VCaP (cell line): ENCODE data around the gene SLC23A2.

Experiments
- H3K27ac ChIP-seq: fragments of 450-650 bp; 2 replicates; pipeline ENCODE4 v1.5.1; 2017
- TF ChIP-seq, protein P1 (sequence below): fragments of 450-650 bp; conservative IDR thresholded peaks from 2 replicates; pipeline ENCODE4 v1.5.1; 2017; ENCODE audit warnings: mild to moderate bottlenecking, moderate library complexity

The SLC23A2 gene

DNA sequence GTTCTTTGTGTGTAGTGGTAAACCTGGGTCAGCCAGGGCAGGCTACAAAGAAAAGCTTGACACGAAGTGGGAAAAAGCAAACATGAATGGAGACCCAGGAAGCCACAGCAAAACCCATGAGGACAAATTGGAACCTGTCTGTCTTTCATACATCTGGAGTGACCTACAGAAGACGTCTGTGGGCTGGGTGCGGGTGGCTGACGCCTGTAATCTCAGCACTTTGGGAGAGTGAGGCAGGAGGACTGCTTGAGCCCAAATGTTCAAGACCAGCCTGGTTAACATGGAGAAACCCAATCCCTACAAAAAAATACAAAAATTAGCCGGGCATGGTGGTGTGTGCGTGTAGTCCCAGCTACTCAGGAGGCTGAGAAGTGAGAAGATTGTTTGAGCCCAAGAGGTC is 164.8 kb downstream of the SLC23A2 start:
- H3K27ac ChIP-seq = no peak overlapping the region
- TF ChIP-seq, protein P1, sequence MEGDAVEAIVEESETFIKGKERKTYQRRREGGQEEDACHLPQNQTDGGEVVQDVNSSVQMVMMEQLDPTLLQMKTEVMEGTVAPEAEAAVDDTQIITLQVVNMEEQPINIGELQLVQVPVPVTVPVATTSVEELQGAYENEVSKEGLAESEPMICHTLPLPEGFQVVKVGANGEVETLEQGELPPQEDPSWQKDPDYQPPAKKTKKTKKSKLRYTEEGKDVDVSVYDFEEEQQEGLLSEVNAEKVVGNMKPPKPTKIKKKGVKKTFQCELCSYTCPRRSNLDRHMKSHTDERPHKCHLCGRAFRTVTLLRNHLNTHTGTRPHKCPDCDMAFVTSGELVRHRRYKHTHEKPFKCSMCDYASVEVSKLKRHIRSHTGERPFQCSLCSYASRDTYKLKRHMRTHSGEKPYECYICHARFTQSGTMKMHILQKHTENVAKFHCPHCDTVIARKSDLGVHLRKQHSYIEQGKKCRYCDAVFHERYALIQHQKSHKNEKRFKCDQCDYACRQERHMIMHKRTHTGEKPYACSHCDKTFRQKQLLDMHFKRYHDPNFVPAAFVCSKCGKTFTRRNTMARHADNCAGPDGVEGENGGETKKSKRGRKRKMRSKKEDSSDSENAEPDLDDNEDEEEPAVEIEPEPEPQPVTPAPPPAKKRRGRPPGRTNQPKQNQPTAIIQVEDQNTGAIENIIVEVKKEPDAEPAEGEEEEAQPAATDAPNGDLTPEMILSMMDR = no peak

DNA sequence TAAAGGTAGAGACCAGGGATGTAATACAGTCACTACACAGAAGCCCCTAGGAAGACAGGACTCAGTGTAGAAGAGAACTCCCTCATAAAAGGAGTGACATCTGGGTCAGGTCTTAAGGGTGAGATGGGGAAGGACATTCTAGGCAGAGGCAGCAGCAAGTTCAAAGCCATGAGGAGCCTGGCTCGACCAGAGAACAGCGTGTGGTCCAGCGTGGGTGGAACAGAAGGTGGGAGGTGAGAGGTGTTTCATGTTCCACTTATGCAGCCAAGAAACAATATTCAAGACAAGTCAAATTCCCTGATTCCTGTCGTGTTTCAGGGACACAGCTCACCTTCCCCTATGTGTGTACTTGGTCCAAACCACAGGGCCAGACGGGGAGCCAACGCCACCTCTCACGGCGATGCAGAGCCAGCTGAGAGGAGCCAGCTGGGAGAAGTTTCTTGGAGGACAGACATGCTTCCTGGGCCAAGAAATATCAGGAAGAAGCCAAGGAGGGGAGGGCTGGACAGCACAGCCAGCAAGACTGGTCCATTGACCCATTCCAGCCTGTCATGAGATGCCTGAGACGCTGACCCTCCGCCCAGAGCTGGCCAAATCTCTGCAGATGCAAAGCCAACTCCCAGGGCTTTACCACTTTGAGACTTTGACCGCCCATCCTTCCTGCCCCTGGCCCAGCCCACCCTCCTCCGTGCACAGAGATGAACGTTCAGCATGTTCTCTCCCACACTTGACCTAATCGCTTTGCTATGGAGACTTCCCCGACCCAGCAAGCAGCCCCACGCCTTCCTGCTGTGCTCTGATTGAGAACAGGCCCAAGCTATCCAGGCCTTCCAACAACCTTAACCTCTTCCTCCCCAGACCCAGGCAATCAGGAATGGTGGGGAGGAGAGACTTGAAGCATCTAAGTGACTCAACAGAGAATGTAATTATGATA is 165.8 kb downstream of the SLC23A2 start:
- TF ChIP-seq, protein P1 = no peak
- no peak overlapping the region for H3K27ac ChIP-seq

DNA sequence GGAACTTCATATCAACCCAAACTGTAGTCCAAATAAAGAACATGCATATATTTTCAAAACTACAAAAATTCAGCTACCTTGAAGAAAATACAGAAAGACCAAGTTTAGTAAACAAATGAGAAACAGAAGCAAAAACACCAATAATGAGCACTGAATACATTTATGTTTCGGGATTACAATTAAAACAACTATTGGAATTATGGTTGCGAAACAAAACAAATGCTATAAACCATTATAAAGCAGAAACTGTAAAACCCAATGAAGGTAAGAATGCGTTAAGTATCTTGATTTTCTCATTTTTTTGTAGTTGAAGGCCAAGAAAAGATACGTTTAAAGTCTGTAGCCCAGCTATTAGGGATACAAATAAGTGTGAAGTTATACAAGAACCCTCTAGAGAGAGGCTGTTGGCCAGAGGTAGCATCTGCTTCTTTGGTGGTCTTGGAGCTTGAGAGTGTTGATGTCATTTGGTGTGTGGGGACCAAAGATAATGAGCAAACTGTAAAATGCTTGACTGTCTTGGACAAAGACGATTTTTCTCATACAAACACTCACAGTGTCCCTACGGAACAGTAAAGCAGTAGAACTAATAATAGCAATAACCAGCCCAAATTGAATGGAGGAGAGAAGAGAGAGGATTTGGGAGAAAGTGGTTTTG is 168.1 kb downstream of the SLC23A2 start:
- no peak overlapping the region for H3K27ac ChIP-seq
- TF ChIP-seq, protein P1 = no peak

DNA sequence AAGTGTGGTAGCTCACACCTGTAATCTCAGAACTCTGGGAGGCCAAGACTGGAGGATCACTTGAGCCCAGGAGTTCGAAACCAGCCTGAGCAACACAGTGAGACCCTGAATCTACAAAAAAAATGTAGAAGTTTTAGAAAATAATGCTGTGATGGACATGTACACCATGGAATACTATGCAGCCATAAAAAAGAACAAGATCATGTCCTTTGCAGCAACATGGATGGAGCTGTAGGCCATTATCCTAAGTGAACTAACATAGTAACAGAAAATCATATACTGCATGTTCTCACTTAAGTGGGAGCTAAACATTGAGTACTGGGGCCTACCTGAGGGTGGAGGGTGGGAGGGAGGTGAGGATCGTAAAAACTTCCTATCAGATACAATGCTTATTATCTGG is 168.8 kb downstream of the SLC23A2 start:
- TF ChIP-seq, protein P1 = no peak
- no peak overlapping the region for H3K27ac ChIP-seq

DNA sequence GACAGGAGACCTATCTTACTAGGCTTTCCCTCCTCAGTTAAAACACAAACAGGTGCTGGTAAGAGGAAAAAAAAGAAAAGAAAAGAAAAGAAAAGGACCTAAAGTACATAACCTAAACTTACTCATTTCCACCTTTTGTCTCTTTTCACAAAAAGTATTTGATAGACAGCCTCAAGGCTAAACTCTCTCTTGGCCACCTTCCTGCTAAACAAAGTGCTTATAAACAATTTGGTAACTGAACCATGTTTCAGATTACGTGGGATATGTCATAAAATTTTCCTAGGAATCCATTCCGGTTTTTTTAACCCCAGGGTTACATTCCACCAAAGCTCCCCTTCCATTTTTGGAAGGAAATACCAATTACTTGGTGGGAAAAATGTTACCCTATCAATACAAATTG is 170.6 kb downstream of the SLC23A2 start:
- TF ChIP-seq, protein P1 = no peak

DNA sequence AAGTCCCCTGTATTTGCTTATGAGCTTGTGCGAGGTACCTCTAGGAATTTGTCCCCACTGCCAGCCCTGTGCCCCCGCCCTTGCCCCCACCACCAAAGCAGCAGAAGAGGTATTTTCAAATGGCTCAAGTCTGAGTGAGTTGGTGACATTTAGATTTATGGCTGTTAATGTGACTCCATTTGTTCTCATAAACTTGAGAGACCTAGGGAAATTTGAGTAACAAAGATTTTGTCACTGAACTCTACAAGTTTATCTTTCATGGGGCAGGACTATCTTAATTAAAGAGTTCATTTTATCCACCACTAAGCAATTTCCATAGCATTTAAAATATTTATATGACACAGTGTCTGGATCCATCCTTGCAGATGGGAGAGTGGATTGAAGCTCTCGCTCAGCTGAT is 171.1 kb downstream of the SLC23A2 start:
- TF ChIP-seq, protein P1 = no peak
- H3K27ac ChIP-seq = no peak overlapping the region

More for the DNA sequence above, 170.6 kb downstream of the SLC23A2 start:
- no peak overlapping the region for H3K27ac ChIP-seq

DNA sequence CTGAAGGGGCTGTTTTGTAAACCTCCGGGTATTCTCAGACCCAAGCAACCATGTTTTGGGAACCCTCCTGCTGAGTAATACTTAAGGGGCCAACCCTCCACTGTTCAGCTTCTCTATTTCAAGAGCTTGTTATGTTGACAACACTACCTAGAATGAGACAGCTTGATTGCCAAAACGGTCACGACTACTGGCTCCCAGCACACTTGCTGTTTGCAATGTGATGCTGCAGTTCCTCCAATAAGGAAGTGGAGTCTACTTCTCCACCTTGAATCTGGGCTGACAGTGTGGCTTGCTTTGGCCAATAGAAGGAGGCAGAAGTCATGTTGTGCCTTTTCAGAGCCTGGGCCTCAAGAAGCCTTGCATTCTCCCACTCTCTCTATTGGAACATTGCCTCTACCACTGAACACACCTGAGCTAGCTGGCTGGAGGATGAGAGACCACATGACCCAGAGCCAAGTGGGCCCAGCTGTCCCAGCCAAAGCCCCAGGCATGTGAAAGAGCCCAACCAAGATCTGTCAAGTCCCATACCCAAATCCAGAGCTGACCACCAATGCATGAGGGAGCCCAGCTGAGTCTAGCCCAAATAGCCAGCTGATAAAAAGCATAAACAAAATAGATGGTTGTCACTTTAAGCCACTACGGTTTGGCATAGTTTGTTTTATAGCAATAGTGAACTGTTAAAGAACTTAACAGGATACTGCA is 171.6 kb downstream of the SLC23A2 start:
- no peak overlapping the region for H3K27ac ChIP-seq
- TF ChIP-seq, protein P1 = no peak
